ENCODE results near the gene CHCHD10.

The CHCHD10 gene

DNA sequence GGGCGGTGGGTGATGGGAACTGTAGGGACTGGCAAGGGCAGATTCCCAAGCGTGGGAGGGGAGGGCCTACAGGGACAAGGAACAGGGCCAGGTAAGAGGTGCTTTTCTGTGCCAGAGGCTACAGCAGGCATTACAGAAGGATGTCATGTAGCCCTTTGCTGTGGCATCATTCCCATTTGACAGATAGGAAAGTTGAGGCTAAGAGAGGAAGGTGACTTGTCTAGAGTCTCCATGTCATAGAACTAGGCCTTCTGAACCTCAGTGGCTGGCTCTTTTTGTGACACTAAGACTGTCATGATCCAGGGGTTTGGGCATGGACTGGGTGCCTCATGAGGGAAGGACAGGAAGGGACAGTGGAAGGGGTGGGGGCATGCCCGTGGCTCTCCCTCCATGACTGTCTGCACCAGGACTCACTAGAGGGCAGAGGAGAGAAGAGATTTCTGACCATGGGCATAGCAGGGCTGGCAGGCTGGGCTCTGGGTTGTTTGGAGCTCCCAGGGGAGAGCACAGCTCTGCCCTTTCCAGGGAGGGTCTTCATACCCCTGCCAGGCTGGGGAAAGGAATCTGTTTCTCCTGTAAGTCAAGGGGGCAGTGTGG, 8.1 kb upstream of the CHCHD10 start:
- DNase-seq (ENCODE audit: extremely low read depth, low read depth), result no peak
- TF ChIP-seq, protein P1, sequence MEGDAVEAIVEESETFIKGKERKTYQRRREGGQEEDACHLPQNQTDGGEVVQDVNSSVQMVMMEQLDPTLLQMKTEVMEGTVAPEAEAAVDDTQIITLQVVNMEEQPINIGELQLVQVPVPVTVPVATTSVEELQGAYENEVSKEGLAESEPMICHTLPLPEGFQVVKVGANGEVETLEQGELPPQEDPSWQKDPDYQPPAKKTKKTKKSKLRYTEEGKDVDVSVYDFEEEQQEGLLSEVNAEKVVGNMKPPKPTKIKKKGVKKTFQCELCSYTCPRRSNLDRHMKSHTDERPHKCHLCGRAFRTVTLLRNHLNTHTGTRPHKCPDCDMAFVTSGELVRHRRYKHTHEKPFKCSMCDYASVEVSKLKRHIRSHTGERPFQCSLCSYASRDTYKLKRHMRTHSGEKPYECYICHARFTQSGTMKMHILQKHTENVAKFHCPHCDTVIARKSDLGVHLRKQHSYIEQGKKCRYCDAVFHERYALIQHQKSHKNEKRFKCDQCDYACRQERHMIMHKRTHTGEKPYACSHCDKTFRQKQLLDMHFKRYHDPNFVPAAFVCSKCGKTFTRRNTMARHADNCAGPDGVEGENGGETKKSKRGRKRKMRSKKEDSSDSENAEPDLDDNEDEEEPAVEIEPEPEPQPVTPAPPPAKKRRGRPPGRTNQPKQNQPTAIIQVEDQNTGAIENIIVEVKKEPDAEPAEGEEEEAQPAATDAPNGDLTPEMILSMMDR (IDR thresholded peaks at IDR 0.05; ENCODE audit: low read depth, low read length), result no peak

DNA sequence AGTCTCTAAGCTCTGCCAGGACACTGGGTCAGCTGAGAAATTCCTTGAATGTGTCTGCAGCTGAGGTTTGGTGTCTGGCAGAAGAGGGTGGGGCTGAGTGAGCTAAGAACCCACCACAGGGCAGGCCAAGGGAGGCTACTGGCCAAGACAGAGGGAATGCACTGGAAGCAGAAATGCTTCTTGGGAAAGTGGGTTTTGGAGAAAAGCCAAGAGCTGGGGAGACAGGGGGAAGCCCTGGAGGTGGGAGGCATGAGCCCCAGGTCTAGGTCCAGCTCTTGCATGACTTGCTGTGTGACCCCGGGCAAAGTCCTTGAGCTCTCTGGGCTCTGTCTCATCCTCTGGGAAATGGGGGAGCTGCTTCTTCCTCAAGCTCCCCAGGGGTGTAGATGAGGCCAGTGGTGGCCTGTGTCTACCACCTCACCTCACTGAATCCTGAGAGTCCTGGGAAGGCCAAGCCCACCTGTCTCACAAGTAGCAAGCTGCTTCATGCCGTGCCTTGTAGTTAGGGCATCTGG, 7.2 kb upstream of the CHCHD10 start:
- TF ChIP-seq, protein P1 (IDR thresholded peaks at IDR 0.05; ENCODE audit: low read depth, low read length), result no peak
- no peak for DNase-seq (ENCODE audit: extremely low read depth, low read depth)

DNA sequence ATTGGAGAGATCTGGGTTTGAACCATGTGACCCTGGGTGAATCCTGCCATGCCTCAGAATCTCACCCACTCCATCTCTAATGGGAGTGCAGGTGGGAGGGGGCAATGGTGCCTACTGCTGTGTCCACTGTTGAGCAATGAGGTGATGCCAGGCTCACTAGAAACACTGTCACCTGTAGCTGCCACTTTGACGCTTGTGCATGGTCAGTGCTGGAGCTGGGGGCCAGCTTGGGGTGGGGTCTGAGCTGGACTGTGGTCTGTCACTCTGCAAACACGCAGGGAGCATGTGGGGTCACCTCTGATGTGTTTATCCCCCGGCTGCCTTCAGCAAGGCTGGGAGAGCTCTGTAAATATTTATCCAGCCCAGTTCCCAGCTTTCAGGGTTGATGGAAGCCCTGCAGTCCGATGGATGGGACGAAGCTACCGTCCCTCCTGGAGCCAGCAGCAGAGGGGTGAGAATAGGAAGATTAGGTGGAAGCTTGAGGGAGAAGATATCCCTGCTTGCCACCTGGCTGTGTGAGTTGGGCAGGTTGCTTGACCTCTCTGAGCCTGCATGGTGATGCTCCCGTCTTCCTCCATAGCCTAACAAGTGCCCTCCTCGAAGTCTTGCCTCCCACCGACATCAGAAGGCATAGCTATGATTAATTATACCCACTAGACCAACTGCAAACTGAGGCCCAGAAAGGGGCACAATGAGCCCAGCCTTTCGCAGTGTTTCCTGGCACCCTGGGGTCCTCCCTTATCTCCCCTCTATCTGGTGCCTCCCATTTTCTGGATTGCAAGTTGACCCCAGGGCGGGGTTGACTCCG, 6.5 kb upstream of the CHCHD10 start:
- TF ChIP-seq, protein P1 (IDR thresholded peaks at IDR 0.05; ENCODE audit: low read depth, low read length), result no peak
- DNase-seq (ENCODE audit: extremely low read depth, low read depth), result no peak

DNA sequence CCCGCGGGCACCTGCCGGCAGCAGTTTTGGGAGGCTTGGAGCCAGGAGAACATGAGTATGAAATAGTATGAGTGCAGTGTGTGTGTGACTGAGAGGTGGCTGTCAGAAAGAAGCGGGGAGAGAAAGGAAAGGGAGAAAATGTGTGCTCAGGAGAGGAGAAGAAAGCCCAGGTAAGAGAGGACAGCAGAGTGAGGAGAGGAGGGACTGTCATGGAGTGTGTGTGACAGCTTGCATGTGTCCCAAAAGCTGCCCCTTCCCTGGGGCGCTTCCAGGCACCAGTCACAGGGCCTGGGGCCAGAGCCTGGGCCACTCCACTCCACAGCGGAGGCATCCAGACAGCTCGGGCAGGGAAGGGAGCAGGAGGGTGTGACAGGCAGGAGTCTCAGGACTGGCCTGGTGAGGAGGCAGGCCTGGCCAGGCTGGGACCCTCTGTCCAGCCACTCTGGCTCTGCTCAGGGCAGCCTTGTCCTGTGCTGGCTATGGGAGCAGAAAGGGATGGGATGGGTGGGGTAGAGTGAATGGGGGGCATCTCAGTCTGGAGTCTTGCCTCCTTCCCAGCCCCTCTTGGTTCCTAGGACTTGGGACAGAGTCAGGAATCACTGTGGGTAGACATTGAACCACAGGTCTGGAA, 5.8 kb upstream of the CHCHD10 start:
- no peak for DNase-seq (ENCODE audit: extremely low read depth, low read depth)
- TF ChIP-seq, protein P1 (IDR thresholded peaks at IDR 0.05; ENCODE audit: low read depth, low read length), result no peak

DNA sequence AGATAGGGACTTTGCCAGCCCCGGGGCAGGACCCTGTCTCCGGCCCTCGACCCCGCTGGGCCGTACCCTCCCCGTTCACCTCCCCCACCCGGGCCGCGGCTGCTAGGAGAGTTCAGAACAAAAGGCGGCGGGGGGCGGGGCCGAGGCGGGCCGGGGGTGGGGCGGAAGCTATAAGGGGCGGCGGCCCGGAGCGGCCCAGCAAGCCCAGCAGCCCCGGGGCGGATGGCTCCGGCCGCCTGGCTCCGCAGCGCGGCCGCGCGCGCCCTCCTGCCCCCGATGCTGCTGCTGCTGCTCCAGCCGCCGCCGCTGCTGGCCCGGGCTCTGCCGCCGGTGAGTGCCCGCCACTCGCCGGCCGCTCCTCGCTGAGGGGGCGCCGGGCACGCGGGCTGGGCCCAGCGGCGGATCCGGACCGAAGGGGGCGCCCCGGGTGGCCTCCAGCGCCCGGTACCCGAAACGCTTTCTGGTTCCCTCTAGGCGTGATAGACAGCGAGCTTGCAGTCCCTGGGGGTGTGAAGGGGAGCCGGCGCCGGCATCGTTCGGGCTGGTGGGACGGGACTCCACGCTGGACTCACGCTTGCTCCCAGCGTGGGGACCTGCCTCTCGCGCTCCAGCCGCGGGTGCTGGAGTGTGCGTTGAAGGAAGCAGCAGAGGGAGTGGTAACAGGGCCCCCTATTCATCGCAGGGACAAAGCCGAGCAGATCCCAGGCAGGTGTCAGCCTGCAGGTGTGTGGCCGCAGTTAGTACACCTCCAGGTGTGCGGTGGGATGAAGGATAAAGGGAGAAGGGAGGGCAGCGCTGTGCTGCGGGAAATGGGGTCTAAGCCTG, 5.1 kb upstream of the CHCHD10 start, which contains the start of gene MMP11:
Gene MMP11 (plus strand): TSS at position 201 of the 825 bp plus-strand sequence. CDS start 22 bp downstream, at position 223.
- TF ChIP-seq, protein P1 (IDR thresholded peaks at IDR 0.05; ENCODE audit: low read depth, low read length), result no peak; the same call in none of the 2 replicates
- DNase-seq (ENCODE audit: extremely low read depth, low read depth), result no peak

DNA sequence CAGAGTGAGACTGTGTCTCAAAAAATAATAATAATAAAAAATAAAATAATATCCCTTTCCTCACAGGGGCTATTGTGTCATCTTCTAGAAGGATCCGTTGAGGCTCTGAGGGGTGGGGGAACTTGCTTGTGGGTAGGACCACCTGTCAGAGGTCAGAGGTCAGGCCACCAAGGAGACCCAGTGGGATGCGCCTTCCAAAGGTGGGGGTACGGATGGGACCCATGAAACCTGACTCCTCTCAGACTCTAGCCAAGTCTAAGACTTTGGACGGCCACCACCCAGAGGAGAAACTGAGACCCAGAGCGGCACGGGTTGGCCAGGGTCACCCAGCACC, 4.5 kb upstream of the CHCHD10 start:
- TF ChIP-seq, protein P1 (IDR thresholded peaks at IDR 0.05; ENCODE audit: low read depth, low read length), result no peak
- DNase-seq (ENCODE audit: extremely low read depth, low read depth), result no peak

Measured in AG09319 (cell line).